ENCODE data around the gene PGBD5.

PGBD5 gene

GRCh38 chr1:230301822-230302221, 124.3 kb downstream of the PGBD5 start:
- DNase-seq (ENCODE audit: low read depth in 2 of 2) = no peak

GRCh38 chr1:230301322-230301721, 124.8 kb downstream of the PGBD5 start:
- no peak for DNase-seq (ENCODE audit: low read depth in 2 of 2)

GRCh38 chr1:230300322-230301301, 125.5 kb downstream of the PGBD5 start:
- no peak for DNase-seq (ENCODE audit: low read depth in 2 of 2)

GRCh38 chr1:230299191-230300006, 126.7 kb downstream of the PGBD5 start:
- DNase-seq (ENCODE audit: low read depth in 2 of 2) = no peak

GRCh38 chr1:230295367-230295766, 130.8 kb downstream of the PGBD5 start:
- DNase-seq (ENCODE audit: low read depth in 2 of 2) = no peak

- DNase-seq (ENCODE audit: low read depth in 2 of 2) = no peak
Measured at GRCh38 chr1:230293390-230293700, 132.8 kb downstream of the PGBD5 start.

GRCh38 chr1:230292689-230293389, 133.3 kb downstream of the PGBD5 start:
- DNase-seq (ENCODE audit: low read depth in 2 of 2) = no peak

- DNase-seq (ENCODE audit: low read depth in 2 of 2) = no peak
Measured at GRCh38 chr1:230291731-230292620, 134.2 kb downstream of the PGBD5 start.

GRCh38 chr1:230289350-230289644, 136.8 kb downstream of the PGBD5 start:
- no peak for DNase-seq (ENCODE audit: low read depth in 2 of 2)

GRCh38 chr1:230288641-230289349, 137.3 kb downstream of the PGBD5 start:
- DNase-seq (ENCODE audit: low read depth in 2 of 2) = no peak

GRCh38 chr1:230287674-230288315, 138.3 kb downstream of the PGBD5 start:
- DNase-seq (ENCODE audit: low read depth in 2 of 2) = no peak

- DNase-seq (ENCODE audit: low read depth in 2 of 2) = no peak
Measured at GRCh38 chr1:230286890-230287269, 139.3 kb downstream of the PGBD5 start.

GRCh38 chr1:230286166-230286889, 139.8 kb downstream of the PGBD5 start:
- no peak for DNase-seq (ENCODE audit: low read depth in 2 of 2)

- no peak for DNase-seq (ENCODE audit: low read depth in 2 of 2)
Measured at GRCh38 chr1:230285351-230285750, 140.8 kb downstream of the PGBD5 start.

- DNase-seq (ENCODE audit: low read depth in 2 of 2) = no peak
Measured at GRCh38 chr1:230284891-230285290, 141.2 kb downstream of the PGBD5 start.

- DNase-seq (ENCODE audit: low read depth in 2 of 2) = no peak
Measured at GRCh38 chr1:230283678-230284077, 142.5 kb downstream of the PGBD5 start.

- DNase-seq (ENCODE audit: low read depth in 2 of 2) = no peak
Measured at GRCh38 chr1:230282157-230282556, 144.0 kb downstream of the PGBD5 start.

- no peak for DNase-seq (ENCODE audit: low read depth in 2 of 2)
Measured at GRCh38 chr1:230281556-230281955, 144.6 kb downstream of the PGBD5 start.

GRCh38 chr1:230280906-230281413, 145.2 kb downstream of the PGBD5 start:
- no peak for DNase-seq (ENCODE audit: low read depth in 2 of 2)
